Gastroesophageal sphincter (tissue), 3 donors: ENCODE results near the gene AUTS2.

ENCODE experiments used
- CTCF ChIP-seq, 4 experiments: fragments of 200-600 bp in 2 of 4; fragments of 450-650 bp in 2 of 4; sonication (generic) in 1 of 4; IDR thresholded peaks; one replicate each; pipeline ENCODE4 v1.5.1; 2017 to 2019; ENCODE audit warnings: antibody characterized with exemption in 4 of 4, mild to moderate bottlenecking in 2 of 4, moderate library complexity in 2 of 4
- POLR2A ChIP-seq, 2 donors: fragments of 450-650 bp; IDR thresholded peaks; one replicate each; pipeline ENCODE4 v1.6.1; 2017; ENCODE audit warnings: antibody characterized with exemption in 2 of 2, mild to moderate bottlenecking in 2 of 2, moderate library complexity in 1 of 2
- POLR2AphosphoS5 ChIP-seq: sonication (generic); formaldehyde crosslinking; IDR thresholded peaks from one replicate; pipeline ENCODE4 v1.6.1; 2017; ENCODE audit warnings: antibody characterized with exemption

GRCh38 chr7:69795932-69796331 is 197.7 kb downstream of the AUTS2 start:
- TF ChIP-seq CTCF (IDR thresholded peaks at IDR 0.05), result no peak
- TF ChIP-seq POLR2AphosphoS5, result no peak
- no peak for TF ChIP-seq POLR2A (IDR thresholded peaks at IDR 0.05)
